COLO829 (cell line): Measurements from ENCODE around the gene CDH11.
A peak's percentile ranks its signal among the peaks of the same experiment; 100 is the strongest.

Experiments
- DNase-seq: peaks from one replicate; pipeline ENCODE4 v3.0.0; 2012; ENCODE audit warnings: low spot score

The CDH11 gene

GRCh38 chr16:64977206-64977920, 144.5 kb downstream of the CDH11 start:
- DNase-seq: no peak

- DNase-seq: no peak
These were observed 146.0 kb downstream of the CDH11 start for GRCh38 chr16:64975821-64976220.

DNA sequence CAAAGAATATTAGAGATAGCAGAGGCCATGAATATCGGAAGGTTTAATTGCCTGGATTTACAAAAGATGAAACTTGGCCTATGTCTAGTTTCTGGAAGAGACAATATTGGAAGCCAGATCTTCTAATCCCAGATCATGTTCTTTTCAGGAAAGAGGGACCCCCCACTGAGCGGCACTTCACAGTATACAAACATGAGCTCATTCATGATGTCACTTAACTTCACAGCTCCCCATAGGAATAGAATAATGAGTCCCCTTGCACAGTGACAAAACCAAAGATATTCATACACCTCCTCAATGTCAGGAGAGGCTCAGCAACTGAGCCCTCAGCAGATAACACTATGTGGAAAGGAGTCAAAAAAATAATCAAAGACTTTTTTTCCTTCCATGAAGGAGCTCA, 147.5 kb downstream of the CDH11 start:
- DNase-seq: no peak

DNA sequence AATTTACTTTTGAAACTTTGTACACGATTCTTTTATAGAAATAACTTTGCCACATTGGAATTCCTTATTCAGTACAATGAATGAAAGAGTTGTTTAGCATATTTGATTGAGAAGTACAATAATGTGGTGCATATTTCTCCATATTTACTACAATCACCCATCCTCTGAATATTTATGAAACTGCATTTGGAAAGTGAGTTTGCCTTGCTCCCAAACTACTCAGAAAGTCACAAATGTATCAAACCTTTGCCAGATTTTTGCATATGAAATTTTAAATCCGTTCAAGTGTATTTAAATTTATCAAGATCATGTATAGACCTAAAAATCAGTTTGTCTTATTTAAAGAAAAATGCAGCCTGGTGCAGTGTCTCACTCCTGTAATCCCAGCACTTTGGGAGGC, 148.7 kb downstream of the CDH11 start:
- DNase-seq: no peak

GRCh38 chr16:64971171-64971570, 150.7 kb downstream of the CDH11 start:
- DNase-seq: no peak

- no peak for DNase-seq
These were observed 152.6 kb downstream of the CDH11 start for GRCh38 chr16:64969221-64969620.

- DNase-seq: no peak
These were observed 153.3 kb downstream of the CDH11 start for GRCh38 chr16:64968539-64968938.

DNA sequence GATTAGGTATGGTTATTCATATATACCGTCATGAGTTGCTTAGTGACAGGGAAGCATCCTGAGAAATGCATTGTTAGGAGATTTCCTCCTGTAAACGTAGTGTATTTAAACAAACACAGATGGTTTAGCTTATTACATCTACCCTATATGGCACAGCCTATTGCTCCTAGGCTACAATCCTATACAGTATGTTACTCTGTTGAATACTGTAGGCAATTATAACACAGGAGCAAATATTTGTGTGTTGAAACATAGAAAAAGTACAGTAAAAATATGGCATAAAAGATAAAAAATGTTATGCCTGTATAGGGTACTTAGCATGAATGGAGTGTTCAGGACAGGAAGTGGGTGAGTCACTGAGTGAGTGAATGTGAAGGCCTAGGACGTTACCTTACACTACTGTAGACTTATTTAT, 157.7 kb downstream of the CDH11 start:
- no peak for DNase-seq

- no peak for DNase-seq
These were observed 159.1 kb downstream of the CDH11 start for GRCh38 chr16:64962786-64963185.

DNA sequence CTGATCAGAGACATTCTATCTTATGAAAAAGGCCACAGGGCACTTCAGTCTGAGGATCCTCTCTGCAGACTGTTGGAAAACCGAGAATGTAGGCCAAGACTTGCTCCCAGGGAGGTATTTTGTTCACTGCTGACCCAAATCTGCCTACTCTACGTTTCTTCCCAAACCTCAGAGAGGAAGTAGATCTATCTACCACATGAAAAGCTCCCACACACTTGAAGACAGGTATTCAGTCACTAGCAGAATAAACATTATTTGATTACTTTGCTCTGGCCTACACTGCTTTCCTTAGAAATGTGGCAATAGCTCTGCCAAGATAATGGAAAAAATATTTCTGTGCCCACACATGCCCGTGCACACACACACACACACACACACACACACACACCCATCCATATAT, 164.6 kb downstream of the CDH11 start:
- DNase-seq: no peak

DNA sequence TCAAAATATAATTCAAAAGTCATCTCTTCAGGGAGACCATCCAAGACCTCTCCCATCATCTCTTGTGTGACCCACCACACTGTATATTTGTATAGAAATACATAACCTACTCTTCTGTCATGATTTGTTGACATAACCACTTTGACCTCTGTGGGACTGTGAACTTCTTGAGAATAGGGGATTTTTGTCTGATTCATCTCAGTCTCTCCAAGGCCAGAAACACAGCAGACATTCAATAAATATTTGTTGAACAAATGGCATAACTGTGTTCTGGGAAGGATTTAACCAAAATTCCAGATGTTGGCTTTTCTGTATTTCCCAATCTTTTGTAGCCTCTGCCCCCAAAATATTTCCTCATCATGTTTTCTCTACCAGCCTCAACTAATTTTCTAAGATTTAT, 169.7 kb downstream of the CDH11 start:
- DNase-seq: no peak

DNA sequence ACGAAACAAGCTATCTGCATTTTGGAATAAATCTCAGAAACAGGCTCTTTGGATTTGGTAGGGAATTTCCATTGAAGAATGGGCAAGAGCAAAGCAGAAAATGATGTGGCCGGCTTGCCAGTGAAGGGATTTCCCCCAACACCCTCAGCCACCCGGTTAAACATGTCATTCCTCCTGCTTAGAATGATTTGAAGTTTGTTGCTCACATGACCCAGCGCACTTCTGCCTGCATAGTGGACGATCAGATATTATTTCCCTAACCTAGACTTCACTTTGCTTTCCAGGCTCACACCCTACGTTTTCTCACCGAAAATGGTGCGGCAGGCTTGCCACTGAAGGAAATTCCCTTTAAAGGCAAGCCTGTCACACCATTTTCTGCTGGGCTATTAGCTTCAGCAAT, 170.7 kb downstream of the CDH11 start:
- DNase-seq: no peak

DNA sequence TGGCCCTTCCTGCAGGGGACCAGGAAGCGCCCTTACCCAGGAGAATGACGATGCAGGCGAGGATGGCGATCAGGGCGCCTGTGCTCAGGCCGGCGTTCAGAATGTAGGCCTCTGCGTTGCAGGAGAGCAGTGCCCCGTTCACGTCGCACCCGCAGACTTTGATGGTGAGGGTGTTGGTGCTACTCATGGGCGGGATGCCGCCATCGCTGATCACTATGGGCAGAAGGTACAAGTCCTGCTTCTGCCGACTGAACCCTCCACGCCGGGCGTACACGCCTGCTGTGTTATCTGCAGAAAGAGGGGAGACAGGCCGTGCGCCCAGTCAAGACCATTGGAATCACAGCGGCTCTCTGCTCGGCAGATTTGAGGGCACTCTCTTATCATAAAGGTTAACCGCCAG, 171.1 kb downstream of the CDH11 start:
- no peak for DNase-seq

GRCh38 chr16:64950262-64950661, 171.6 kb downstream of the CDH11 start:
- no peak for DNase-seq

GRCh38 chr16:64948056-64948455, 173.8 kb downstream of the CDH11 start:
- DNase-seq: no peak

GRCh38 chr16:64947651-64948050, 174.2 kb downstream of the CDH11 start:
- DNase-seq: no peak

- DNase-seq: no peak
These were observed 188.0 kb downstream of the CDH11 start for GRCh38 chr16:64933885-64934284.

- no peak for DNase-seq
These were observed 195.4 kb downstream of the CDH11 start for GRCh38 chr16:64926476-64926875.

- no peak for DNase-seq
These were observed 196.7 kb downstream of the CDH11 start for GRCh38 chr16:64925166-64925565.

DNA sequence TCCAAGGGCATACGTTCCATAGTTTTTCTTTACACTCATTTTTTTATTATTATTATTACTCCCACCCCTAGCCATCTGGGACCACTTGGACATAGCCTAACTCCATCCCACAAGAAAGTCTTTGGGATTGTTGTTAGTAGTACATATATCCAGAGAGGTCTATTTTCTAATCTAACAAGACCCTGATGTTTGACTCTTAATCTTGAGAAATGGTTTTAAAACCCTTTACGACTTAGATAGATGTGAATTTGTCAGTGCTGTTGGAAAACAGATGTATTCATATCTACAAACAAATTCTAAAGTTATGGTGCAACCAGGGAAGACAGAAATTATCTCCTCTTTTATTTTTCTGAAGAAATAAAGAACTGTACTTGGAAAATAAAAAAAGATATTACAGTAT, 197.8 kb downstream of the CDH11 start:
- DNase-seq: no peak

- DNase-seq: no peak
These were observed 201.8 kb downstream of the CDH11 start for GRCh38 chr16:64919929-64920607.

DNA sequence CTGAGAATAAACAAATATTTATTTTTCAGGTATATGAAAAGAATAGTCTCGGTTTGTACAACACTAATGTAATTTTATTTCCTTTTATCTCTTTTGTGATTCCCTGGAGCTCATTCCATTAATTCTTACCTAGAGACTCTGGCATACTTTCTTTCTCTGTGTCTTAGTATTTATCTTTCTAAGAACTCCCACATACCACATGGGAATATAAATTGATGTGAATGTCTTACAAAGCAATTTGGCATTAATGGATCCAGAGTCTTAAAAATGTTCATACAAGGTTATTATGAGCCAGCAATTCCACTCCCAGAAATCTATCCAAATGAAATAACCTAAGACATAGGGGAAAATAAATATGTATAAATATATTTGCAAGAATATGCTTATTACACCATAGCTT, 202.7 kb downstream of the CDH11 start:
- no peak for DNase-seq

DNA sequence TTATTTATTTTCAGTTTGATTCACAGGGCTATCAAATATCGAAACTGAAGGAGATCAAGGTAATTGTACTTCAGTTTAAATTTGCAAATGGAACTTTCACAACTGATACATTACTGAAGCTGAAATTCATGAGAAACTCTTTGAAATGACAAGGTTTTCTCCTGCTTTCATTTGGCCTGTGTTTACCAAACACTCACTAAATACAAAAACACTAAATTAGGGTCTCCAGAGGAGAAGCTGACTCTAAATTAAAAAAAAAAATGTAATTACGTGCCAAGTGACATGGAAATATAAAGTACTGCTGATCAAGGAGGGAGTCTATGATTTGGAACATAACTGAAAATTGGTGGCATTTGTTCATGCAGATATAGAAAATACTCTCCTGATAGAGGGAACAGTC, 205.8 kb downstream of the CDH11 start:
- no peak for DNase-seq

DNA sequence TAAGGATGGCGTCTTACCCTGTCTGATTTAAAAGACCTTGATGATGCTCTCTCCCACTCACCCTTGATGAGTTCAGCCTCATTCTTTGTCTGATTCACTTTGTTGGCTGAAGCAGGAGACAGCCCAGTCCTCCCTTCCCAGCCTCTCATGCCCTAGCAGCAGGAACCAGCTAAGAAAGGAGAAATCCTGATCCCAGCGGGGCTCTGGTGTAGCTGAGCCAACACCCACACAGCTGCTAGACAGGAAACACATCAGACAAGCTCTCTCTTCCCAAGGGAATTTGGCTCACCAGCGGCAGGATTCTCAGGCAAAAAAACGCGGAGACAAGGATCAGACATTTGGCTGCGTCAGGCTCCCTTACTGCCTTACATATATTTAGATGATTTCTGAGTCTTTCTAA, 211.5 kb downstream of the CDH11 start:
- DNase-seq: peak; percentile 71
